Measurements from ENCODE around the gene SLC47A1. TPM values are rescaled to one million over a fixed set of nuclear protein-coding genes. Genes with fewer than 3 reads are reported as not detected.

The SLC47A1 gene
- total RNA-seq, 1 donor: 1.1 TPM

DNA sequence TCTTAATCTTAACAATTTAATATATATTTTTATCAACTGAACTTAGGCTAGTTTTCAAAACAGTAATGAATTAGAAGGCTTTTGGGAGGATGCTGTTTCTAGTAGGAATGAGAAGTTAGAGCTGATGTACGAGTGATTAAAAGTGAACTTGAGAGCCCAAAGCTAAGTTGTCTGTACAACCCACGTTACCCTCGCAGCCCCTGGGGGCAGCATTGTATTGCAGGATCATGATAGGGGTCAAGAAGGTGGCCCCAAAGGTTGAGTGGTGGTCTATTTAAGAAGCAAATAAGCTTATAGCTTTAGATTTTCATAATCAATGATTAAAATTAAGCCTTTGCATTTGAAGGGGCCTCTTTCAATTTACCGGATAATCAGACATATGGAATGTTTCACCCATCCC is 81.2 kb downstream of the SLC47A1 start:
- Histone ChIP-seq H3K36me3 (ENCODE audit: insufficient read depth, low read length) (no peaks in the 10 kb centered on the region), H3K4me1 (ENCODE audit: insufficient read depth, low read length) (no peaks in the 10 kb centered on the region), H2AFZ (ENCODE audit: low read length) (no peak overlapping the region), H3K9me3 (ENCODE audit: low read depth, low read length) (peaks cover 12% of the 10 kb centered on the region), H3K4me2 (ENCODE audit: insufficient read depth, low read length) (no peak overlapping the region), H3K27me3 (ENCODE audit: insufficient read depth, low read length) (no peaks in the 10 kb centered on the region), H3K4me3 (ENCODE audit: insufficient read depth, low read length) (no peak overlapping the region), H3K79me2 (ENCODE audit: insufficient read depth, low read length) (no peaks in the 10 kb centered on the region), H4K20me1 (ENCODE audit: insufficient read depth, low read length) (no peaks in the 10 kb centered on the region), H3K27ac (ENCODE audit: low read depth, low read length) (no peak overlapping the region)
- TF ChIP-seq, protein P1, sequence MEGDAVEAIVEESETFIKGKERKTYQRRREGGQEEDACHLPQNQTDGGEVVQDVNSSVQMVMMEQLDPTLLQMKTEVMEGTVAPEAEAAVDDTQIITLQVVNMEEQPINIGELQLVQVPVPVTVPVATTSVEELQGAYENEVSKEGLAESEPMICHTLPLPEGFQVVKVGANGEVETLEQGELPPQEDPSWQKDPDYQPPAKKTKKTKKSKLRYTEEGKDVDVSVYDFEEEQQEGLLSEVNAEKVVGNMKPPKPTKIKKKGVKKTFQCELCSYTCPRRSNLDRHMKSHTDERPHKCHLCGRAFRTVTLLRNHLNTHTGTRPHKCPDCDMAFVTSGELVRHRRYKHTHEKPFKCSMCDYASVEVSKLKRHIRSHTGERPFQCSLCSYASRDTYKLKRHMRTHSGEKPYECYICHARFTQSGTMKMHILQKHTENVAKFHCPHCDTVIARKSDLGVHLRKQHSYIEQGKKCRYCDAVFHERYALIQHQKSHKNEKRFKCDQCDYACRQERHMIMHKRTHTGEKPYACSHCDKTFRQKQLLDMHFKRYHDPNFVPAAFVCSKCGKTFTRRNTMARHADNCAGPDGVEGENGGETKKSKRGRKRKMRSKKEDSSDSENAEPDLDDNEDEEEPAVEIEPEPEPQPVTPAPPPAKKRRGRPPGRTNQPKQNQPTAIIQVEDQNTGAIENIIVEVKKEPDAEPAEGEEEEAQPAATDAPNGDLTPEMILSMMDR (IDR thresholded peaks at IDR 0.05; ENCODE audit: extremely low read depth, low read depth, low read length): no peak
- DNase-seq (ENCODE audit: insufficient read length, low spot score, missing footprints): no peak

DNA sequence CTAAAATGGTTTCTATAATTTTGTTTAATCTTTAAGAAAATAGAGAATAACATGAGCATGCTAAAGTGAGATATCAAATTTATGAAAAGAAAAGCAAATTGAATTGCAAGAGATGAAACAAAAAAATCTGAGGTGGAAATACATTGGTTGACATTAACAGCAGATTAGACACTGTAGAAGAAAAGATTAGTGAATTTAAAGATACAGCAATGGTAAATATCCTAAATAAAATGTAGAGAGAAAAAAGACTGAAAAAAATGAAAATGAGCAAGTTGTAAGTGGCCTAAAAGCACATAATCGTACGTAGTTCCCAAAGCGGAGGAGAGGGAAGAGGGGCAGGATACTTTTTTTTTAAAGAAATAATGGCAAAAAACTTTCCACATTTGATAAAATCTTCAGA is 84.4 kb downstream of the SLC47A1 start:
- H3K36me3 ChIP-seq (ENCODE audit: insufficient read depth, low read length): no peaks in the 10 kb centered on the region
- no peak overlapping the region for H3K4me2 ChIP-seq (ENCODE audit: insufficient read depth, low read length)
- H3K79me2 ChIP-seq (ENCODE audit: insufficient read depth, low read length): no peaks in the 10 kb centered on the region
- H2AFZ ChIP-seq (ENCODE audit: low read length): no peak overlapping the region
- TF ChIP-seq, protein P1 (IDR thresholded peaks at IDR 0.05; ENCODE audit: extremely low read depth, low read depth, low read length): no peak
- no peaks in the 10 kb centered on the region for H4K20me1 ChIP-seq (ENCODE audit: insufficient read depth, low read length)
- H3K4me3 ChIP-seq (ENCODE audit: insufficient read depth, low read length): no peak overlapping the region
- no peak overlapping the region for H3K27ac ChIP-seq (ENCODE audit: low read depth, low read length)
- H3K27me3 ChIP-seq (ENCODE audit: insufficient read depth, low read length): no peaks in the 10 kb centered on the region
- DNase-seq (ENCODE audit: insufficient read length, low spot score, missing footprints): no peak
- H3K9me3 ChIP-seq (ENCODE audit: low read depth, low read length): peaks cover 12% of the 10 kb centered on the region
- no peaks in the 10 kb centered on the region for H3K4me1 ChIP-seq (ENCODE audit: insufficient read depth, low read length)

DNA sequence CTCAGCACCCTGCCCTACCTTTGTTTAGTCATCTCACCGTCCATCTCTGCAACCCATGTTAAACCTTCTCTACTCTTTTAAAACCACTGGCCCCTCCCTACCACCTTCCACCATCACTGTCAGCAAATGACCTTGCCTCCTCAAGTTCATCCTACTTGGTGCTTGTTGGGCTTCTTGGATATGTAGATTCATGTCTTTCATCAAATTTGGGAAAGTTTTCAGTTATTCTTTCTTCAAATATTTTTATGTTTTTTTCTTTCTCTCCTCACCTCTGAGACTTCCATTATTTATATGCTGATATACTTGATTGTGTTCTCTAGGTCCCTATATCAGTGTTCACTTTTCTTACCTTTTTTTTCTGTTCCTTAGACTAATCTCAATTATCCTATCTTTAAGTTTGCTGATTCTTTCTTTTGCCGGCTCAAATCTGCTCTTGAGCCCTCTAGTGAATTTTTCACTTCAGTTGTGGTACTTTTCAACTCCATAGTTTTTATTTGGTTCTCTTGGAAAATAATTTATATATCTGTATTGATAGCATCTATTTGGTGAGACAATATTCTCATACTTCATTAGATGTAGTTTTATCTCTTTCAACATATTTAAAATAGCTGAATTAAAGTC is 86.2 kb downstream of the SLC47A1 start:
- Histone ChIP-seq H3K27me3 (ENCODE audit: insufficient read depth, low read length) (no peaks in the 10 kb centered on the region), H3K79me2 (ENCODE audit: insufficient read depth, low read length) (no peaks in the 10 kb centered on the region), H3K36me3 (ENCODE audit: insufficient read depth, low read length) (no peaks in the 10 kb centered on the region), H3K4me3 (ENCODE audit: insufficient read depth, low read length) (no peak overlapping the region), H4K20me1 (ENCODE audit: insufficient read depth, low read length) (no peaks in the 10 kb centered on the region), H3K9me3 (ENCODE audit: low read depth, low read length) (peaks cover 12% of the 10 kb centered on the region), H3K4me1 (ENCODE audit: insufficient read depth, low read length) (no peaks in the 10 kb centered on the region), H3K27ac (ENCODE audit: low read depth, low read length) (no peak overlapping the region), H2AFZ (ENCODE audit: low read length) (no peak overlapping the region), H3K4me2 (ENCODE audit: insufficient read depth, low read length) (no peak overlapping the region)
- no peak for DNase-seq (ENCODE audit: insufficient read length, low spot score, missing footprints)
- TF ChIP-seq, protein P1 (IDR thresholded peaks at IDR 0.05; ENCODE audit: extremely low read depth, low read depth, low read length): no peak

DNA sequence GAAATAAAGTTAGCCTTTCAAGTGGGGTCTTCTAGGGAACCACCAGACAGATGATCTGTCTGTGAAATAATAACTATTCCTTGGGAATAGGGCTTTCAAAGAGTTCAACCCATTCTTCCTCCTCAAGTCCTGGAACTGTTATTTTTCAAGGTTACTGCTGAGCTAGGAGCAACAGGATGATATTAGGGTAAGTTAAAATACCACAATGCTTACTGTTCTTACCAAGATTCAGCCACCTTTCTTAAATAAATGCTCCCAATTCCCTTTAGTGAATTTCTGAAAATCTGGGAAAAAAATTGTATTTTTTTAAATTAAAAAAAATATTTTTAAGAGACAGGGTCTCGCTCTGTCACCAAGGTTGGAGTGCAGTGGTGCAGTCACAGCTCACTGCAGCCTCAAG is 88.0 kb downstream of the SLC47A1 start:
- Histone ChIP-seq H3K4me3 (ENCODE audit: insufficient read depth, low read length) (no peak overlapping the region), H3K36me3 (ENCODE audit: insufficient read depth, low read length) (no peaks in the 10 kb centered on the region), H2AFZ (ENCODE audit: low read length) (no peak overlapping the region), H3K27ac (ENCODE audit: low read depth, low read length) (no peak overlapping the region), H3K79me2 (ENCODE audit: insufficient read depth, low read length) (no peaks in the 10 kb centered on the region), H3K27me3 (ENCODE audit: insufficient read depth, low read length) (no peaks in the 10 kb centered on the region), H3K4me2 (ENCODE audit: insufficient read depth, low read length) (no peak overlapping the region), H3K9me3 (ENCODE audit: low read depth, low read length) (peaks cover 12% of the 10 kb centered on the region), H3K4me1 (ENCODE audit: insufficient read depth, low read length) (no peaks in the 10 kb centered on the region), H4K20me1 (ENCODE audit: insufficient read depth, low read length) (no peaks in the 10 kb centered on the region)
- no peak for DNase-seq (ENCODE audit: insufficient read length, low spot score, missing footprints)
- TF ChIP-seq, protein P1 (IDR thresholded peaks at IDR 0.05; ENCODE audit: extremely low read depth, low read depth, low read length): no peak

All from osteoblast (primary cell).